NCI-H774 (cell line): ENCODE measurements around the gene TGFB2.

ENCODE experiments used
- DNase-seq: peaks from one replicate; lab custom pipeline; 2025; lab: John Stamatoyannopoulos, UW

The TGFB2 gene

DNA sequence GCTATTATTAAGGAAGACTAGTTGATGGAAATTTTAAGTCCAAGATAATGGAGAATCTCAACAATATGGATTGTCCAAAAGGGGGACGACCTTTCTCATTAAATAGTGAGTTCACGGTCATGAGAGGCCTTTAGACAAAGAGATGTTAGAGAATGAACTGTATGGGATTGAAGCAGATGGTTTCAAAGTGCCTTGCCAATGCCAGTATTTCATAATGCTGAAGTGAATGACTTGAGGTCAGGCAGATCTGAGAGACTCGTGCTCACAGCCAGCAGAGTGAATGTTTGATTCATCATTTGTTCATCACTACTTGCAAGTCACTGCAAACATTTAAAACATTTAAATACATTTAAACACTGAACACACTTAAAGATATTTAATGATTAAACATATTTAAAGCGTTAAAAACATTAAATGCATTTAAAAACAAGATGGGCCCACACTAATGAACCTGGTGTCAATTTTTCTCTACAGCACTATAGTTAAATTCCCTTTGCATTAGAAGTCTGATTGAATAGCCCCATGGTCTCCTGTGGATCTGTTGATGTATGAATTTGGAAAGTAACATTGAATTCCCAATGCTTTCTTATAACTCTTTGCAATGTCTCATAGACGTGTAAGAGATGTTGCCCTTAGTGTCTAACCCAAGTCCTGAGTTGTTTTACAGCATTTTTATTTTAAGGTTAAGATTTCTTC, 80.7 kb downstream of the TGFB2 start:
- no peak for DNase-seq

DNA sequence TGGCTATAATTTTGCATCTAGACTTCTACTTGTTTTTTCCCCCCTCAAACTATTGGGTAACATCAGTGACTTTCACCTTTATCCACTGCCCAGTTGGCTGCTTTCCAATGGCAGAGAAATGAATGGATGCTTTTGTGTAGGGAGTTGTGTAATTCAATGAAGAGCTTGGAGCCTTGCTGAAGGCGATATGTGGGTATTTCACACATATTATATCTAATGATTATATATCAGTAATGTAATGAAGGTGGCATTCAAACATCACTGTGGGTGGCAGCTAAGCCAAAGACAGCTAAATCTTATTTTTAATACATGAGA, 81.2 kb downstream of the TGFB2 start:
- no peak for DNase-seq

DNA sequence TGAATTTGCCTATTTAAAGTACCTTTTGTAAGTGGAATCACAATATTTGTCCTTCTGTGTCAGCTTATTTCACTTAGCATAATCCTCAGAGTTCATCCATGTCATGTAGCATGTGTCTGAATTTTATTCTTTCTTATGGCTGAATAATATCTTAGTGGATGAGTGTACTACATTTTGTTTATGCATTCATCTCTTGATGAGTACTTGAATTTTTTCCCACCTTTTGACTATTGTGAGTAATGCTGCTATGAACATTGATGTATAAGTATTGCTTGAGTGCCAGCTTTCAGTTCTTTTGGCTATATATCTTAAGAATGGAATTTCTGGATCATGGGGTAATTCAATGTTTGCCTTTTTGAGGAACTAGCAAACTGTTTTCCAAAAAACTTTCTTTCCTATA, 84.2 kb downstream of the TGFB2 start:
- no peak for DNase-seq

DNA sequence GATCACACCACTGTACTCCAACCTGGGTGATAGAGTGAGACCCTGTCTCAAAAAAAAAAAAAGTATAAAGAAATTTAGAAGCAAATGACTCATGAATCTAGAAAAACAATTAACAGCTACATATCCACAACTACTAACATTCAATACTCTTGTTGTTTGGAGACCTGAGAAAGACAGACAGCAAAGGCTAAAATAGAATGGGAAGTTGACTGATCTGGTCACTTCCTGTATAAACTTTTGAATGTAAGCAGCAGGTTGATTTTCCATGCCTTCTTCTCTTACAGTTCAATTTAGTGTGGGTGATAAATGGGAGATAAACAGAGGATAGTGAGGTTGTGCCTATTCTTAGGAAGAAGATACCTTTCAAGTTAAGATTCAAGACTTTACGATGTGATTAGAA, 85.2 kb downstream of the TGFB2 start:
- no peak for DNase-seq

DNA sequence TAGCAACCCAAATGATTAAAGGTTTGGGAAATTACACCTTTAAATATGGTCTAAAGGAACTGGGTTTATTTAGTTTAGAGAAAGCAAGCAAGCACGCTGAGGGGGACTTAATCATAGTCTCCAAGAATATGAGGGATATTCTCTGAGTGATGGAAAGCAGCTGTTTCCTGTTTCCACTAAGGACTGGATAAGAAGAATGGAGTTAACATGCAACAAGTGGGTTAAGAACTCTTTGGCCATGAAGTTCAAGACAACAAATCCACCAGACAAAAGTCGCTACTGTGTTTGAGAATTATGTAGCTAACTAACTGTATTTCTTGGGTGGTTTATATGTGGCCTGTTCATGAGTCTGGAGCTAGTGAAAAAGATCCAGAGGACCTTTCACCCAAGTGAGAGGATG, 85.7 kb downstream of the TGFB2 start:
- no peak for DNase-seq

DNA sequence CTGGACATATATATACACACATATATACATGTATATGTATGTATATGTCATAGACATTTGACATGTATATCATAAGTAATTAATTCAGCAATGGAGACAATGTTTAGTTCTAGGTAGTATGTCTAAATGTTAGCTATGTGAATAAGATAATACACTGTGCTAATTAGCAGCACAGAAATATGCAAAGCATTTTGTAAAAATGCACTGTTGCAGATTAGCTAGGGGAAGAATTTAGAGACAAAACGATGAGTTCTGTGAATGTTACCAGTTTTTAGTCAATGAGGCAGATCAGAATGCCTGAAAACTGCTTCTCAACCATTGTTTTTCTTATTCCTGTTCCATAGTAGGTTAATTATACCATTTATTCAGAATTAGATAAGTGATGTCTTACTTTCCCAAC, 86.3 kb downstream of the TGFB2 start:
- DNase-seq = no peak

DNA sequence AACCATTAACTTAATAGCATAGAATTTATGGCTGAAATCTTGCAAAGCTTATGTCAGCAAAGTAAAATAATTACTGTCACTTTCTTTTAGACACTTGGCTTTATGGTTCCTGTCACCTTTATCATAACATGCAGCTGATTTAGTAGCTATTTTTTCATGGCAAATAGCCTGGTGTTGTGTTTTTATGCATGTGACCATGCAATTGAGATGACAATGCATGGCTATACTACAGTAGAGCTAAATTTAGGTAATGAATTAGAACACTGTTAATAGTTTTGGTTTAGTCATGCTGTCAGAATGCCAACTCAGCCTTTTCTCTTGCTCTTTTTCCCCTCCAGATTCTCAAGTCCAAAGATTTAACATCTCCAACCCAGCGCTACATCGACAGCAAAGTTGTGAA, 88.6 kb downstream of the TGFB2 start:
- no peak for DNase-seq

DNA sequence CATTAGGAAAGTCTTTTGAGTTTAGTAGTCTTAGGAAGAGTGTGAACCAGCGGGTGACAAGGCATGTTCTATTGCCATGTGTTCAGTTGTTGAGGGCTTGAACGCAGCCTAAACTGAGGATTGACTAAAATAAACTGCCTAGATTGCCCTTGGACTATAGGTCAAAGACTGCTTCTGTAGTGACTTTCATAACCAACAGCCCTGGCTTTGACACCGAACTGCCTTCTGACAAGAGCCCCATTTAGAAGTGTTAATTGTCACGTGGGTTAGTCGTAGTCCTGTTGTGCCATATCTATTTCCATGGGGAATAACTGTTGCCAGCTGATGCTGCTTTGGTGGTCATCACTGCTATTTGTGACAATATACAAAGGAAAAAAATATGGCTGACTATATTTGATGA, 90.4 kb downstream of the TGFB2 start:
- DNase-seq = no peak

DNA sequence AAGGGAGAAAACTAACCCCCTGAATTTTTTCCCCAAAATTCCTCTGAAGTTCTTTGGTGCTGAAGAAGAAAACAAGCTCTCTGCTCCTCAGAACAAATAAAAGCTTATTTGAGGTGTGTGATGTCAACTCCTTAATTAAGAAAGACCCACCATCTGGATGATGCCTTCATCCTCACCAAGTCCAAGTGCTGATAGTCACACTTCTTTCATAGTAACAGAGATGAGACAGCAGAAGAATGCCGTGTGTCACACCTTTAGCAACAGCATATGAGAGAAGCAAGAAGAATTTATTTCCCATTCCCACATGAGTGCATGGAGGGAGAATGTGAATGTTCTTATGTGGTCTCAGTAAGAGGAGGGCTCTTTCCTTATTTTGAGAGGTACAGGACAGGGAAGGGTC, 91.2 kb downstream of the TGFB2 start:
- no peak for DNase-seq

DNA sequence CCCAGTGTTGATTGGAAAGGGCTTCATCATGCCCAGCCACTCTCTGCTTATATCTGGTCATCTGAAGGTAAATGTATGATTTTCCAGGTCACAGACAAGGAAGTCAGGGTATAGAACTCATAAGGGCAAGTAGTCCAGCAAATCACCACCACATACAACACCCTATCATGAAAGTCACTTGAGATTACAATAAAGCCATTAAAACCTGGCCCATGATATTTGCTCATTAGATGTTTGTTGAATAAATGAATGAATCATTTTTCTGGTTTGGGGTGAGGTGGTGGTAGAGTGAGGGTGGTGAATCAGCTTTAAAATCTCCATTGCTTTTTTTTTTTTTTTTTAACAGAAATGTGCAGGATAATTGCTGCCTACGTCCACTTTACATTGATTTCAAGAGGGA, 91.9 kb downstream of the TGFB2 start:
- DNase-seq = no peak

DNA sequence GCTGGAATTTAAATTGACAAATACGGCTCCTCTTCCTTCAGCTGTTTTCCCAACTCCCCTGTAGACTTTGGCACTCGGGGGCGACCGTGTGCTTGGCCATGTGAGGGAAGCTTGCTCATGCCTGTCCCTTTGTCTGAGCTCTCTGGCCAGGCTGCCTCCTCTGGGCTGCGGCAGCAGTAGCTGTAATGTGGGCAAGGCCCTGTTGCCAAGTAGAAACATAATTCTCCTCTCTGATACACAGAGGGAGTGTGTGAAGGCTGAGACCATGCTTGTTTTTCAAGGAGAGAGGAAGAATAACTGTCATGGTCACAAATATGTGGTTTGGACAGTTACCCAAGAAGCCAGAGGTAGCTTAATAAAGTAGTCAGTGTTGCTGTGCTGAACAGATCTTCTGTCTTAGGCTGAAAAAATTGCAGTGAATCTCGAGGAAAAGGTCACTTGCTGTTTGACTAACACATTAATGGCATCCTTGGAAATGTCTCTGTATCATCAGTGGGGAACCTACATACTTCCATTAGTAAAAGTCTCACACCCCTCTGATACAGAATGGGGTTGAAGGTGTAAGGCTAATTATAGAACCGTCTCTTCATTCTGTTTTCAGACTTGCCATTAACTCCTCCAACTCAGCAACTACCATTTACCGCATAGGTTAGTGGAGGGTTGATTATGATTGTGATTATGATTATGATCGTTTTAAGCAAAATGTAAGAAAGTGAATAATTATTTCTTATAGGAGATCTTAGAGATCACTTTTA, 94.6 kb downstream of the TGFB2 start:
- DNase-seq = no peak

DNA sequence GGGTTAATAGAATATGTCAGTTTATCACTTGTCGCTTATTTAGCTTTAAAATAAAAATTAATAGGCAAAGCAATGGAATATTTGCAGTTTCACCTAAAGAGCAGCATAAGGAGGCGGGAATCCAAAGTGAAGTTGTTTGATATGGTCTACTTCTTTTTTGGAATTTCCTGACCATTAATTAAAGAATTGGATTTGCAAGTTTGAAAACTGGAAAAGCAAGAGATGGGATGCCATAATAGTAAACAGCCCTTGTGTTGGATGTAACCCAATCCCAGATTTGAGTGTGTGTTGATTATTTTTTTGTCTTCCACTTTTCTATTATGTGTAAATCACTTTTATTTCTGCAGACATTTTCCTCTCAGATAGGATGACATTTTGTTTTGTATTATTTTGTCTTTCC, 98.1 kb downstream of the TGFB2 start:
- DNase-seq = no peak

DNA sequence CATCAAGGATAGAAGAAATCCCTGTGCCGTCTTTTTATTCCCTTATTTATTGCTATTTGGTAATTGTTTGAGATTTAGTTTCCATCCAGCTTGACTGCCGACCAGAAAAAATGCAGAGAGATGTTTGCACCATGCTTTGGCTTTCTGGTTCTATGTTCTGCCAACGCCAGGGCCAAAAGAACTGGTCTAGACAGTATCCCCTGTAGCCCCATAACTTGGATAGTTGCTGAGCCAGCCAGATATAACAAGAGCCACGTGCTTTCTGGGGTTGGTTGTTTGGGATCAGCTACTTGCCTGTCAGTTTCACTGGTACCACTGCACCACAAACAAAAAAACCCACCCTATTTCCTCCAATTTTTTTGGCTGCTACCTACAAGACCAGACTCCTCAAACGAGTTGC, 99.0 kb downstream of the TGFB2 start:
- no peak for DNase-seq

DNA sequence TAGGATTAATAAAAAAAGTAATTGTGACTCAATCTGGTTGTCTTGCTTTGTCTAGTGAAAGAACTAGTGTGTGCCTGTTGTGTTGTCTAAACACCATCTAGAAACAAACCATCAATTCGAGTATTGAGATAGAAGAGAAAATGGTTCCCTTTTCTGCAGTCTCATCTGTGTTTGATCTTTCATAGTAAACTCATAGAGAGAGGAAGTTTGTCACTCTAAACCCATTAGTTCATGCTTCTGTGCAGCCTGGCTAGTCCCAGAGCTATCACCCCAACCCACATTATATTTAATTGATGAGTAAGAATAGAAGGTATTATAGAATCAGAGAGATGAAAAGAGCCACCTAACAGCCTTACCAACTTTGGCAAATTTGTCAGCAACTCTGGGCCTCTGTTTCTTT, 99.5 kb downstream of the TGFB2 start:
- no peak for DNase-seq

DNA sequence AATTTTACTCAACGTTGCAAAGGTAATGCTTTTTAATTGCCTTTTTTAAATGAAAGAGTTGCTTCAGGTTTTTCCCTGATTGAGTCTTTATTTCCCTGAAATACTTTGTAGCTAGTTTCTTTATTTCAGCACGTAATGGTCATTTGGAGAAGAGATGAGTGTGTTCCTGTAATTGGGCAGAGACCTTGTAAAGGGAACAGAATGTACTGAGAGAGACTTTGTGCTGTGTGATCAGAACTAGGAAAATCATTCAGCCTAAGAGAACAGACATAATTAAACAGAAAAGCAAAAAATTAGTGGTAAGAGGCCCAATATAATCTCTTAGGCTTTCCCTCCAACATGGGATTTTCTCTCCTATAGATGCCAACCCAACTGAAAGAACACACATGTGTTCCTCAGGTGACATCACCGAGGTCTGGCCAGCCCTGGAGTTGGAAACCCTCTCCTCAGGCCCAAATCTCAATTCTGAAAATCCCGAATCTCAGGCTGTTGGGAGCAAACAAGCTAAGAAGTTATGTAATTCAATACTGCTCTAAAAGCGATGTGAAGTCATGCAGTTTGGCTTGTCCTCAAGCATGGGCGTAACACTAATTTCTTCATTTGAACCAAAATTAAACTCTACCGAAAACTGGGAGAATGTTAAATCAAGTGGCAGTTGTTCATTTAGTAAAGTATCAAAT, 102.0 kb downstream of the TGFB2 start:
- DNase-seq = no peak

DNA sequence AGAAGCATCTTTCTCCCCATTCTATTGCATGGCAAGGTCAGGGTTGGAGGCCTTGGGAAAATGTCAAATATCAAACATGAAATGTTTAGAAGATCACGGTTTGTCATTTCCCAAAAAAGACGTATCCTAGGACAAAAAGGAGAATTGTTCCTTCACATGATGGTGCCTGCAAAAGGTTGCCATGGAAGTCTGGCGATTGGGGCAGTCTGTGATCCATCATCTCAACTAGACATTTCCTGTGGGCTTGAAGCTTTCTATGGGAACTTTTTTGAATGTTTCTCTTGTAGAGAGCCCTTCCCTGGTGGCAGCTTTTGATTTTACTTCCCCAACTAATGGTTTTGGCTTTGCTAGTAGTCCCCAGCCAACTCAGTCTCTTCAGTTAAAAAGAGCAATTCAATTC, 106.3 kb downstream of the TGFB2 start:
- no peak for DNase-seq

DNA sequence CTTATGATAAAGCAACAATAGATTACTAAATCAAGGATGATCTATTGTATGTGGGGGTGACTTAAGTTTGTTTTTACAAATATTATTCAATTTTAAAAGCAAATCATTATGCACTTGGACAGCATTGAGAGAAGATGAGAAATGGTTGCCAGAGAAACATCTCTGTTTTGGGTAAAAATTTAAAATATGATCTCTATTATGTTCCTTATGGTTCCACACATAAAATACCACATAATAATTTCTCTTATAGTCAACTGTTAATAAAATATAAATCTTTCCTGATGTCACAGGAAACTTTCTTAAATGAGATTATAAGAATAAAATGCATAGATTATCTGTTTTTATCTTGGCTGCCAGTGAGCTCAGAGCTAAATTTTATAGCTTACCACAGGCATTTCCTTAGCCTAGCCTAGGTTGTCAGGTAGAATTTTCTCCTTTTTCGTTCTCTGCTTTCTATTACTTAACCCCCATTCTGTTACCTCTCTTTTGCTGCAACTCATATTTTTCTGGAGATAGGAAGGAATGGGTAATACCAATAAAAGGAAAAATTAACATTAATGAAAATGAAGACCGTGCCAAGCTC, 109.7 kb downstream of the TGFB2 start:
- DNase-seq = no peak

DNA sequence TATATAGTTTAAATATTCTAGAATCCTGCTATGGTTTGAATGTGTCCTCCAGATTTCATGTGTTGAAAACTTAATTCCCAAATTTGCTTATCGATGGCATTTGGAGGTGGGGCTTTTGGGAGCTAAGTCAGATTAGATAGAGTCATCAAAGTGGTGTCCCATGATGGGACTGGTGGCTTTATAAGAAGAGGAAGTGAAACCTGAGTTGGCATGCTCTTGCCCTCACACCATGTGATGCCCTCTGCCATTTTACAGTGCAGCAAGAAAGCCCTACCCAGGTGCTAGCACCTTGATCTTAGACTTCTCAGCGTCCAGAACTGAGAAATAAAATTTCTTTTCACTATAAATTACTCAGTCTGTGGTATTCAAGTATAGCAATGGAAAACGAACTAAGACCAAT, 111.3 kb downstream of the TGFB2 start:
- DNase-seq = no peak

DNA sequence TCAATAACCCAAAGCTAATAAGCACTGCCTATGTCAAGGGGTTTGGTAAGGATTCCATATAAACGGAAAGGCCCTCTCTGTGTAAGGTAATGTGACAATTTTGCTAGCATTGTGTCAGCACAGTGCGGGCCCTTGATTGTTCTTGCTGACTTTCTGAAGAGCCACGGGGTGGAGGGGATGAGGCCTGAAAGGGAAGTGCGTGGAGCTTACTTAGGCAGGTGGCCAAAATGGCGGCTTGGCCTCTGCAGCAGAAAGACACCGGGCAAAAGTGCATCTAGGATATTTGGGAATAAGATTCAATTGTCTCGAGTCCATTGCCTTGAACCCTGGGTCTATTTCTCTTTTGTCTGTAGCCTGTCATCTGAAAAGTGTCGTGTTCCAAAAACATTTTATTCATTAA, 114.3 kb downstream of the TGFB2 start:
- no peak for DNase-seq

DNA sequence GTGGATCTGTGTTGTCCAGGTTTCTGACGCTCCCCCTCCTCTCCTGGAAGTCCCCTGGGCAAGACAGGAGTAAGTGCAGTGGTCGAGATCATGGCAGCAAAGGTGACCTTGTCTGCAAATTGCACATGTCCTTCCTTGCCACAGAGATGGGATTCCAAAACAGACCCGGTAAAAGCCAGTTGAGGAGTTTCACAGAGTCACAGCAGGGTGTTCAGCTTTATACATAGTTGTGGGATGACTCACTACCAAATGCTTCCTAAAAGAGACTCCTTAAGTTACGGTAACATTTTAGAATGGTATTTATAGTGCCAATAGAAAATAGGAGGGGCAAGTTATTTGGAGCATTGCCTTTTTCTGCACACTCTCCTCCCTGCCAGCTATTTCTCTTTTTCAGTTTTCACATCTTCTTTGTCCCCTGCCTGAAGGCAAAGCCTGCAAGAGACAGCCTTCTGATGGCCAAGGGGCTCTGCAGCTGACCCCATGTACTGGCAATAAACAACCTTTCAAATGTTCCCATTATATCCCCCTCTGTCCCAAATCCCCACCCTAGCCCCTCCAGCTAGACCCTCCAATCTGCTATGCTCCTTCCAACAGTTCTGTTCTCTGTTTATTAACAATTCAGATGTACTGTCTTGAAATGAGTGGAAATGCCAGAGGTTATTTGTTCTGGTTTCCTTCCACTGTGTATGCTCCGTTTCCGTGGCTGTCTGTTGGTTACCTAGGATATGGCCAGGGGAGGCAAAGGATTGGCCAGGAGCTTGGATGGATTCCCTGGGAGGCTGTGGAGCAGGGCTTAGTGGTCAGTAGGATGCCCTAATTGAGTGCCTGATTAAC, 115.0 kb downstream of the TGFB2 start:
- DNase-seq = no peak

DNA sequence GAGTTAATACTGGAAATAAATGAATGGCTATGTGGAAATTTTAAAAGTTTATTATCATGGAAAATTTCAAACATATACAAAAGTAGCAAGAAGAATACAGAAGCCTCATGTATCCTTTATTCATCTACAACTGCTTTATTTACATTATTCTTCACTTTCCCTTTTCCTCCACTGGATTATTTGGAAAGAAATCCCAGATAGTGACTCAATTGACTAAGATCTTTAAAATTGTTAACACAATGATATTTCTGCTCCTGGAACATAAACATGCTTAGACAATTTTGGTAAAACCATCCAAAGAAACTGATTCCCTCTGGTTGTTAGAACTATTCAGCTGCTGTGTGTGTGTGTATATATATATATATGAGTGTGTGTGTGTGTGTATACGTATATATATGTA, 116.2 kb downstream of the TGFB2 start:
- DNase-seq = no peak

DNA sequence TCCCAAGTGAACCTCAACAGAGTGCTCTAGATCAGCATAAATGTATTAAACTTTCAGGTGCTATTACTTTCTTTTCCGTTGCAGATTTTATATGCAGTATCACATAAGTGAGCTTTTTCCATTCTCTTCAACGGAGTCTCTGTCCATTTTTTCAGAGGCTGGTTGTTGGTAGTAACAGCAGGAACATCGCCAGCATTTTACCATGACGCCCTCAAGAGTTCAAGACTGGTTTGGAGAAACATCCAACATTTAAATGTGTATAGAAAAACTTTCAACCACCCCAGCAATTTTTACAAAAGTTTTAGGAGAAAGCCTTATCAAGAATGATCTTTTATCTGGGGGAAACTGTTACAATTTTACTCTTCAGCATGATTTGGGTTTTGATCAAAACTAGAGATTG, 117.0 kb downstream of the TGFB2 start:
- DNase-seq = no peak
